ENCODE data around the gene LIPH. TPM values are rescaled to one million over a fixed set of nuclear protein-coding genes. Genes with fewer than 3 reads are reported as not detected.

The LIPH gene
- total and polyA plus RNA-seq, 10 of the 15 experiments (the other 5 are each of a cell fraction or from before 2014, with no cell fraction given): 2.2 to 11.1 (median 5.4) TPM

GRCh38 chr3:185460309-185460708, 92.1 kb downstream of the LIPH start:
- Histone ChIP-seq H3K9ac (ENCODE audit: control insufficient read depth, insufficient read depth, low read length) (no peak overlapping the region), H3K27me3 (replicated peaks in 1 of 2; ENCODE audit: control insufficient read depth in 2 of 2, insufficient read depth in 2 of 2, low read length in 1 of 2) (no peaks in the 10 kb centered on the region), H3K27ac (ENCODE audit: control insufficient read depth, insufficient read depth) (no peak overlapping the region), H3K79me2 (ENCODE audit: control insufficient read depth, insufficient read depth, low read length) (no peaks in the 10 kb centered on the region), H3K36me3 (ENCODE audit: control insufficient read depth in 2 of 2, insufficient read depth in 2 of 2, low read length in 1 of 2) (no peaks in the 10 kb centered on the region; a peak in 3 of 4 replicates), H3K4me3 (no peak overlapping the region), H2AFZ (ENCODE audit: control insufficient read depth, low read depth, low read length) (no peak overlapping the region), H3K4me1 (ENCODE audit: control insufficient read depth, insufficient read depth, low read length) (no peaks in the 10 kb centered on the region), H3K9me3 (replicated peaks; ENCODE audit: control insufficient read depth, insufficient read depth, low read length) (no peaks in the 10 kb centered on the region), H4K20me1 (ENCODE audit: control insufficient read depth, insufficient read depth) (no peaks in the 10 kb centered on the region), H3K4me2 (ENCODE audit: control insufficient read depth, insufficient read depth) (no peak overlapping the region)
- ChIA-PET CTCF (interaction anchor here (0.8 to 5.4 kb wide), 10 partner anchors 9 to 115 kb away, joined by 3 to 40 read pairs (median 5); no protein-coding TSS in a partner anchor), POLR2A (no interaction called here), RAD21 (ENCODE audit: unreplicated experiment) (interaction anchor here (1.3 to 2.4 kb wide), 2 partner anchors 99 to 115 kb away, joined by 6 to 11 read pairs; no protein-coding TSS in a partner anchor), SMC1A (ENCODE audit: uncharacterized antibody, unreplicated experiment) (interaction anchor here (1.2 to 2.8 kb wide), 5 partner anchors 78 to 111 kb away, joined by 3 to 17 read pairs (median 3); no protein-coding TSS in a partner anchor)
- intact Hi-C loops (cut with micrococcal nuclease; ENCODE audit: unreplicated experiment): loop anchor here (5.0 kb wide), 1 partner anchor 117 kb away; no protein-coding TSS in a partner anchor
- DNase-seq (ENCODE audit: low read depth, low spot score): no peak
- 59% methylated on average over 5 of the region's 5 CpGs for WGBS (ENCODE audit: insufficient coverage, insufficient replicate concordance, low lambda C conversion rate, missing lambda C conversion rate)
- in situ Hi-C loops (cut with MboI): no loop called here
- TF ChIP-seq SUPT20H (IDR thresholded peaks at IDR 0.05; ENCODE audit: borderline replicate concordance, control insufficient read depth, low read depth, low read length) (no peak), RAD21 (IDR thresholded peaks at IDR 0.05; ENCODE audit: insufficient read depth, low read depth, low read length) (no peak), ZBTB11 (CRISPR knock-in tag; IDR thresholded peaks at IDR 0.05) (no peak), SMAD5 (IDR thresholded peaks at IDR 0.05; ENCODE audit: low read depth) (no peak)
- no peak for ATAC-seq
- BruUV-seq (replicated peaks): no TSS peak
- no peak for FAIRE-seq

Data from GM12878 (cell line).